Endodermal cell (in vitro differentiated cells): ENCODE data around the gene FTO. TPM values are rescaled to one million over a fixed set of nuclear protein-coding genes. Genes with fewer than 3 reads are reported as not detected.

Experiments
- DNase-seq: peaks from one replicate; pipeline ENCODE4 v3.0.0-alpha.2; 2017
- H3K27ac ChIP-seq: 2 replicates; pipeline ENCODE4 v1.5.1; 2013; ENCODE audit warnings: mild to moderate bottlenecking, low read depth, low read length, moderate library complexity
- H3K27me3 ChIP-seq: 2 replicates; pipeline ENCODE4 v1.6.1; 2013; ENCODE audit warnings: mild to moderate bottlenecking, low read length, moderate library complexity; ENCODE audit not compliant: insufficient read depth, control insufficient read depth, poor library complexity, severe bottlenecking
- H3K36me3 ChIP-seq: 2 replicates; pipeline ENCODE4 v1.7.0; 2013; ENCODE audit warnings: mild to moderate bottlenecking, low read length, moderate library complexity; ENCODE audit not compliant: control insufficient read depth, insufficient read depth
- H3K4me1 ChIP-seq: one replicate; pipeline ENCODE4 v1.7.0; 2013; ENCODE audit warnings: low read length; ENCODE audit not compliant: control insufficient read depth, insufficient read depth
- H3K4me3 ChIP-seq: 2 replicates; pipeline ENCODE4 v1.5.1; 2013; ENCODE audit warnings: mild to moderate bottlenecking, low read length, moderate library complexity
- H3K9ac ChIP-seq: 2 replicates; pipeline ENCODE4 v1.6.1; 2013; ENCODE audit warnings: mild to moderate bottlenecking, low read length, moderate library complexity; ENCODE audit not compliant: poor library complexity, severe bottlenecking; ENCODE audit errors: extremely low read depth
- H3K9me3 ChIP-seq: 2 replicates; pipeline ENCODE4 v1.6.1; 2013; ENCODE audit warnings: mild to moderate bottlenecking, low read length, moderate library complexity; ENCODE audit not compliant: control insufficient read depth
- H3K27ac Mint-ChIP-seq: 2 replicates; pipeline ENCODE4 v1.8.0; 2020; ENCODE audit warnings: mixed read lengths
- H3K27me3 Mint-ChIP-seq: 2 replicates; pipeline ENCODE4 v1.8.0; 2021; ENCODE audit warnings: mild to moderate bottlenecking, mixed read lengths; ENCODE audit not compliant: insufficient read depth
- H3K36me3 Mint-ChIP-seq: 2 replicates; pipeline ENCODE4 v1.8.0; 2020; ENCODE audit warnings: low read depth, mixed read lengths
- H3K4me1 Mint-ChIP-seq: 2 replicates; pipeline ENCODE4 v1.8.0; 2020; ENCODE audit warnings: mixed read lengths
- H3K4me3 Mint-ChIP-seq: 2 replicates; pipeline ENCODE4 v1.8.0; 2020; ENCODE audit warnings: mild to moderate bottlenecking, moderate library complexity, mixed read lengths
- H3K9me3 Mint-ChIP-seq: 2 replicates; pipeline ENCODE4 v1.8.0; 2020; ENCODE audit warnings: mild to moderate bottlenecking, mixed read lengths
- CTCF ChIP-seq: fragments of 200-600 bp; sonication (generic); conservative IDR thresholded peaks from 2 replicates; pipeline ENCODE4 v1.5.0; 2021; ENCODE audit warnings: antibody characterized with exemption, mild to moderate bottlenecking
- WGBS, 2 experiments: methylation state at CpG; one replicate each; pipeline versions ENCODE4 v1.1.5 to v1.1.7; 2013; ENCODE audit warnings: missing lambda C conversion rate in 2 of 2, mixed read lengths in 1 of 2; ENCODE audit not compliant: insufficient coverage in 1 of 2, insufficient read length in 1 of 2; 5-methylcytosine and 5-hydroxymethylcytosine counted together
- total RNA-seq, 2 donors: library from RNA; stranded (reverse); fragmentation: NEBNext Ultra II Directional in 1 of 2; extraction: Animal tissue kit (Norgen Biotek cat#: 25700) in 1 of 2; gene quantifications; 2 replicates in 1 of 2; 3 replicates in 1 of 2; pipeline ENCODE4 v1.2.1, GENCODE V29; 2021

FTO gene
- total RNA-seq, 2 donors from 2014 or later = 80.3 to 102 TPM

GRCh38 chr16:53714205-53715022 lies 10.5 kb downstream of the FTO start:
- H3K4me3 ChIP-seq = no peak overlapping the region
- no peak for DNase-seq

GRCh38 chr16:53715023-53715384 lies 11.0 kb downstream of the FTO start:
- Histone ChIP-seq H3K27me3 (no peaks in the 10 kb centered on the region), H3K27ac (peak overlapping the region; percentile 70), H3K4me3 (no peak overlapping the region), H3K9me3 (no peaks in the 10 kb centered on the region), H3K9ac (no peak overlapping the region), H3K36me3 (no peaks in the 10 kb centered on the region), H3K4me1 (no peaks in the 10 kb centered on the region)
- 85 to 100% methylated on average over 2 of the region's 2 CpGs for WGBS, 2 experiments
- H3K9me3 Mint-ChIP-seq = no peaks in the 10 kb centered on the region
- no peak for TF ChIP-seq CTCF
- no peaks in the 10 kb centered on the region for H3K27me3 Mint-ChIP-seq
- no peak for DNase-seq
- no peak overlapping the region for H3K27ac Mint-ChIP-seq
- peaks cover 10% of the 10 kb centered on the region for H3K4me1 Mint-ChIP-seq
- H3K36me3 Mint-ChIP-seq = no peaks in the 10 kb centered on the region
- H3K4me3 Mint-ChIP-seq = no peak overlapping the region

More at GRCh38 chr16:53714205-53715022, 10.5 kb downstream of the FTO start:
- Mint-ChIP-seq H3K27ac (no peak overlapping the region), H3K36me3 (no peaks in the 10 kb centered on the region), H3K27me3 (no peaks in the 10 kb centered on the region), H3K9me3 (no peaks in the 10 kb centered on the region), H3K4me3 (no peak overlapping the region), H3K4me1 (peaks cover 10% of the 10 kb centered on the region)
- H3K9me3 ChIP-seq = no peaks in the 10 kb centered on the region
- no peaks in the 10 kb centered on the region for H3K4me1 ChIP-seq
- no peak for TF ChIP-seq CTCF
- H3K27me3 ChIP-seq = no peaks in the 10 kb centered on the region
- peak overlapping the region; percentile 70 for H3K27ac ChIP-seq
- H3K9ac ChIP-seq = no peak overlapping the region
- no peaks in the 10 kb centered on the region for H3K36me3 ChIP-seq
- WGBS, 2 experiments = 71 to 87% methylated on average over 3 to 7 of the region's 7 CpGs

GRCh38 chr16:53717577-53717976 lies 13.6 kb downstream of the FTO start:
- no peak for TF ChIP-seq CTCF
- Mint-ChIP-seq H3K9me3 (no peaks in the 10 kb centered on the region), H3K27ac (no peak overlapping the region), H3K36me3 (no peaks in the 10 kb centered on the region), H3K27me3 (no peaks in the 10 kb centered on the region), H3K4me1 (peaks cover 10% of the 10 kb centered on the region), H3K4me3 (no peak overlapping the region)
- no peak for DNase-seq
- Histone ChIP-seq H3K27me3 (no peaks in the 10 kb centered on the region), H3K36me3 (no peaks in the 10 kb centered on the region), H3K4me1 (no peaks in the 10 kb centered on the region), H3K4me3 (no peak overlapping the region), H3K27ac (no peak overlapping the region), H3K9ac (no peak overlapping the region), H3K9me3 (no peaks in the 10 kb centered on the region)
- 94 to 95% methylated on average over 2 to 3 of the region's 3 CpGs for WGBS, 2 experiments
